K562 (cell line): ENCODE measurements around the gene CSNK1G1. TPM values are rescaled to one million over a fixed set of nuclear protein-coding genes. Genes with fewer than 3 reads are reported as not detected.

Experiments used
- FOXK1 ChIP-seq: sonication (generic); formaldehyde crosslinking; IDR thresholded peaks from 2 replicates; pipeline ENCODE4 v1.8.0; 2022; ENCODE audit warnings: missing genetic modification reagents, mild to moderate bottlenecking, borderline replicate concordance
- FOXP1 ChIP-seq: sonication (generic); formaldehyde crosslinking; IDR thresholded peaks from 2 replicates; pipeline ENCODE4 v1.8.0; 2022; ENCODE audit warnings: mild to moderate bottlenecking, missing genetic modification reagents
- FOXP4 ChIP-seq: sonication (generic); formaldehyde crosslinking; IDR thresholded peaks from 2 replicates; pipeline ENCODE4 v1.8.0; 2022; ENCODE audit warnings: mild to moderate bottlenecking, missing genetic modification reagents, borderline replicate concordance
- HDAC6 ChIP-seq: IDR thresholded peaks from 2 replicates; pipeline ENCODE4 v1.6.1; 2012; ENCODE audit warnings: low read depth, mild to moderate bottlenecking, control low read depth, inconsistent platforms, low read length, moderate library complexity
- JUNB ChIP-seq: fragments of 450-650 bp; formaldehyde crosslinking; conservative IDR thresholded peaks from 2 replicates; pipeline ENCODE4 v1.4.0; 2020; ENCODE audit warnings: mild to moderate bottlenecking
- NCOA1 ChIP-seq: fragments of 450-650 bp; IDR thresholded peaks from 2 replicates; pipeline ENCODE4 v1.6.1; 2016; ENCODE audit warnings: low read depth
- NONO ChIP-seq, 2 experiments: fragments of 200-400 bp in 1 of 2; fragments of 450-650 bp in 1 of 2; formaldehyde crosslinking in 1 of 2; IDR thresholded peaks; 2 replicates each; pipeline ENCODE4 v1.6.1; 2017; ENCODE audit warnings: low read depth in 2 of 2, mild to moderate bottlenecking in 2 of 2, moderate library complexity in 2 of 2, low read length in 1 of 2
- NR1H2 ChIP-seq: sonication (generic); formaldehyde crosslinking; IDR thresholded peaks from 2 replicates; pipeline ENCODE4 v1.4.0; 2020; ENCODE audit warnings: mild to moderate bottlenecking, missing genetic modification reagents
- RBM14 ChIP-seq: fragments of 200-400 bp; formaldehyde crosslinking; IDR thresholded peaks from 2 replicates; pipeline ENCODE4 v1.6.1; 2018; ENCODE audit warnings: low read depth, mild to moderate bottlenecking, low read length, moderate library complexity, borderline replicate concordance; ENCODE audit not compliant: insufficient read depth
- RBM34 ChIP-seq: fragments of 200-400 bp; formaldehyde crosslinking; IDR thresholded peaks from 2 replicates; pipeline ENCODE4 v1.6.1; 2018; ENCODE audit warnings: low read length, borderline replicate concordance; ENCODE audit not compliant: insufficient read depth
- SP1 ChIP-seq: sonication (generic); formaldehyde crosslinking; IDR thresholded peaks from 2 replicates; pipeline ENCODE4 v1.8.1; 2022; ENCODE audit warnings: mild to moderate bottlenecking, missing genetic modification reagents
- polyA plus RNA-seq, 8 experiments: library from polyadenylated mRNA; depleted of rRNA in 4 of 8; stranded (reverse) in 5 of 8; unstranded in 3 of 8; fragments of >200 nt; fragmentation: Nextera tagmentation in 2 of 8; fragmentation: Illumina TruSeq in 1 of 8; extraction: Ambion mirVana in 2 of 8; extraction: Trizol in 1 of 8; gene quantifications; 2 replicates each; pipeline versions ENCODE4 v1.2.1 to v1.2.3, GENCODE V29; 2011 to 2014; ENCODE audit warnings: inconsistent platforms in 1 of 8, missing spikeins in 1 of 8
- total RNA-seq, 7 experiments: library from RNA; depleted of rRNA in 6 of 7; stranded (reverse); fragments of >200 nt in 6 of 7; fragmentation: Illumina TruSeq in 2 of 7; extraction: Trizol in 2 of 7; gene quantifications; 2 replicates each; pipeline versions ENCODE4 v1.2.1 to v1.2.3, GENCODE V29; 2011 to 2021; ENCODE audit warnings: low replicate concordance in 1 of 7
- TF ChIP-seq, protein P1 (sequence below), 2 experiments: fragments of 450-650 bp; formaldehyde crosslinking in 1 of 2; IDR thresholded peaks; 2 replicates each; pipeline versions ENCODE4 v1.4.0 to v1.6.1; 2014 to 2020; ENCODE audit warnings: mild to moderate bottlenecking in 2 of 2, borderline replicate concordance in 1 of 2, low read depth in 1 of 2

The CSNK1G1 gene
- total and polyA plus RNA-seq, 9 of the 15 experiments (the other 6 are each of a cell fraction or from before 2014, with no cell fraction given), result 4.5 to 18.5 (median 9.5) TPM

GRCh38 chr15:64131547-64131946 lies 224.4 kb downstream of the CSNK1G1 start (continued):
- TF ChIP-seq, protein P1, sequence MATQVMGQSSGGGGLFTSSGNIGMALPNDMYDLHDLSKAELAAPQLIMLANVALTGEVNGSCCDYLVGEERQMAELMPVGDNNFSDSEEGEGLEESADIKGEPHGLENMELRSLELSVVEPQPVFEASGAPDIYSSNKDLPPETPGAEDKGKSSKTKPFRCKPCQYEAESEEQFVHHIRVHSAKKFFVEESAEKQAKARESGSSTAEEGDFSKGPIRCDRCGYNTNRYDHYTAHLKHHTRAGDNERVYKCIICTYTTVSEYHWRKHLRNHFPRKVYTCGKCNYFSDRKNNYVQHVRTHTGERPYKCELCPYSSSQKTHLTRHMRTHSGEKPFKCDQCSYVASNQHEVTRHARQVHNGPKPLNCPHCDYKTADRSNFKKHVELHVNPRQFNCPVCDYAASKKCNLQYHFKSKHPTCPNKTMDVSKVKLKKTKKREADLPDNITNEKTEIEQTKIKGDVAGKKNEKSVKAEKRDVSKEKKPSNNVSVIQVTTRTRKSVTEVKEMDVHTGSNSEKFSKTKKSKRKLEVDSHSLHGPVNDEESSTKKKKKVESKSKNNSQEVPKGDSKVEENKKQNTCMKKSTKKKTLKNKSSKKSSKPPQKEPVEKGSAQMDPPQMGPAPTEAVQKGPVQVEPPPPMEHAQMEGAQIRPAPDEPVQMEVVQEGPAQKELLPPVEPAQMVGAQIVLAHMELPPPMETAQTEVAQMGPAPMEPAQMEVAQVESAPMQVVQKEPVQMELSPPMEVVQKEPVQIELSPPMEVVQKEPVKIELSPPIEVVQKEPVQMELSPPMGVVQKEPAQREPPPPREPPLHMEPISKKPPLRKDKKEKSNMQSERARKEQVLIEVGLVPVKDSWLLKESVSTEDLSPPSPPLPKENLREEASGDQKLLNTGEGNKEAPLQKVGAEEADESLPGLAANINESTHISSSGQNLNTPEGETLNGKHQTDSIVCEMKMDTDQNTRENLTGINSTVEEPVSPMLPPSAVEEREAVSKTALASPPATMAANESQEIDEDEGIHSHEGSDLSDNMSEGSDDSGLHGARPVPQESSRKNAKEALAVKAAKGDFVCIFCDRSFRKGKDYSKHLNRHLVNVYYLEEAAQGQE (IDR thresholded peaks at IDR 0.05; ENCODE audit: borderline replicate concordance), result no peak
- TF ChIP-seq, protein P1 (CRISPR knock-in tag; IDR thresholded peaks at IDR 0.05; ENCODE audit: low read depth), result no peak
- no peak for TF ChIP-seq RBM14
- no peak for TF ChIP-seq RBM34
- no peak for TF ChIP-seq FOXK1 (CRISPR knock-in tag)
- no peak for TF ChIP-seq JUNB
- TF ChIP-seq NR1H2 (CRISPR knock-in tag), result no peak
- TF ChIP-seq FOXP1 (CRISPR knock-in tag), result no peak
- TF ChIP-seq NCOA1, result no peak
- TF ChIP-seq HDAC6, result no peak
- no peak for TF ChIP-seq NONO (IDR thresholded peaks at IDR 0.05; ENCODE audit: low read depth in 2 of 2, low read length in 1 of 2)
- TF ChIP-seq FOXP4 (CRISPR knock-in tag), result no peak
- no peak for TF ChIP-seq SP1 (CRISPR knock-in tag)
